NCI-H1436 (cell line): ENCODE data around the gene CFAP58.

Experiments
- DNase-seq: peaks from one replicate; lab custom pipeline; 2025; lab: John Stamatoyannopoulos, UW

The CFAP58 gene

GRCh38 chr10:104368381-104368780 lies 14.7 kb downstream of the CFAP58 start:
- DNase-seq: no peak

- DNase-seq: no peak
These were observed 18.1 kb downstream of the CFAP58 start for GRCh38 chr10:104371753-104372152.

- no peak for DNase-seq
These were observed 21.0 kb downstream of the CFAP58 start for GRCh38 chr10:104374591-104374990.

GRCh38 chr10:104376784-104377300 lies 23.2 kb downstream of the CFAP58 start:
- DNase-seq: no peak

GRCh38 chr10:104380336-104380735 lies 26.7 kb downstream of the CFAP58 start:
- DNase-seq: no peak

- no peak for DNase-seq
These were observed 33.7 kb downstream of the CFAP58 start for GRCh38 chr10:104387130-104387888.

GRCh38 chr10:104388830-104389229 lies 35.2 kb downstream of the CFAP58 start:
- DNase-seq: no peak

GRCh38 chr10:104391150-104391968 lies 37.7 kb downstream of the CFAP58 start:
- DNase-seq: no peak

GRCh38 chr10:104391969-104392296 lies 38.3 kb downstream of the CFAP58 start:
- no peak for DNase-seq

- no peak for DNase-seq
These were observed 39.8 kb downstream of the CFAP58 start for GRCh38 chr10:104393387-104393786.

GRCh38 chr10:104396581-104396980 lies 42.9 kb downstream of the CFAP58 start:
- DNase-seq: no peak

GRCh38 chr10:104403636-104404035 lies 50.0 kb downstream of the CFAP58 start:
- no peak for DNase-seq

- peak; percentile 2 for DNase-seq
These were observed 53.4 kb downstream of the CFAP58 start for GRCh38 chr10:104406715-104407650.

- DNase-seq: no peak
These were observed 59.9 kb downstream of the CFAP58 start for GRCh38 chr10:104413528-104413927.

- DNase-seq: no peak
These were observed 62.0 kb downstream of the CFAP58 start for GRCh38 chr10:104415526-104416165.

- DNase-seq: no peak
These were observed 63.2 kb downstream of the CFAP58 start for GRCh38 chr10:104416851-104417250.

- DNase-seq: no peak
These were observed 64.1 kb downstream of the CFAP58 start for GRCh38 chr10:104417637-104418292.

GRCh38 chr10:104424719-104425118 lies 71.1 kb downstream of the CFAP58 start:
- no peak for DNase-seq

- no peak for DNase-seq
These were observed 74.4 kb downstream of the CFAP58 start for GRCh38 chr10:104427989-104428388.

GRCh38 chr10:104429846-104430245 lies 76.2 kb downstream of the CFAP58 start:
- no peak for DNase-seq

GRCh38 chr10:104430360-104430759 lies 76.7 kb downstream of the CFAP58 start:
- DNase-seq: no peak
